Neural cell (in vitro differentiated cells): Measurements from ENCODE around the gene METTL26. TPM values are rescaled to one million over a fixed set of nuclear protein-coding genes. Genes with fewer than 3 reads are reported as not detected.

ENCODE experiments used
- H2AFZ ChIP-seq: fragments of 200-600, 300-800 bp; sonication (generic), shearing (Covaris generic); 2 replicates; pipeline ENCODE4 v1.6.0; 2014; ENCODE audit warnings: low read depth, mild to moderate bottlenecking, antibody characterized with exemption, low read length, moderate library complexity
- H3F3A ChIP-seq: fragments of 200-600 bp; shearing (Covaris generic); 2 replicates; pipeline ENCODE4 v1.6.1; 2016; ENCODE audit warnings: mild to moderate bottlenecking, moderate library complexity, mixed read lengths, antibody characterized with exemption, low read length; ENCODE audit not compliant: insufficient read depth, poor library complexity, severe bottlenecking
- H3K27ac ChIP-seq: fragments of 200-600, 300-800 bp; sonication (generic), shearing (Covaris generic); 2 replicates; pipeline ENCODE4 v1.5.1; 2014; ENCODE audit warnings: mild to moderate bottlenecking, low read length, moderate library complexity
- H3K27me3 ChIP-seq: fragments of 300-800, 200-600 bp; sonication (generic), shearing (Covaris generic); 2 replicates; pipeline ENCODE4 v1.6.0; 2014; ENCODE audit warnings: mild to moderate bottlenecking, low read depth, low read length, moderate library complexity; ENCODE audit not compliant: insufficient read depth
- H3K36me3 ChIP-seq: fragments of 300-800, 200-600 bp; sonication (generic), shearing (Covaris generic); 2 replicates; pipeline ENCODE4 v1.5.1; 2014; ENCODE audit warnings: mild to moderate bottlenecking, antibody characterized with exemption, low read length, moderate library complexity; ENCODE audit not compliant: insufficient read depth
- H3K4me2 ChIP-seq: fragments of 300-800, 200-600 bp; sonication (generic), shearing (Covaris generic); 2 replicates; pipeline ENCODE4 v1.6.0; 2014; ENCODE audit warnings: mild to moderate bottlenecking, low read length
- H3K4me3 ChIP-seq: fragments of 300-800, 200-600 bp; sonication (generic), shearing (Covaris generic); 2 replicates; pipeline ENCODE4 v1.5.1; 2014; ENCODE audit warnings: mild to moderate bottlenecking, low read length, moderate library complexity
- H3K79me2 ChIP-seq: fragments of 200-600 bp; shearing (Covaris generic); replicated peaks from 2 replicates; pipeline ENCODE4 v1.6.0; 2014; ENCODE audit warnings: mild to moderate bottlenecking, low read length, moderate library complexity; ENCODE audit not compliant: insufficient read depth
- H3K9ac ChIP-seq: fragments of 300-800, 200-600 bp; sonication (generic), shearing (Covaris generic); 2 replicates; pipeline ENCODE4 v1.6.1; 2016; ENCODE audit warnings: mild to moderate bottlenecking, low read length, mixed read lengths
- H3K9me2 ChIP-seq: fragments of 200-600 bp; shearing (Covaris generic); 2 replicates; pipeline ENCODE4 v1.6.1; 2016; ENCODE audit warnings: mild to moderate bottlenecking, low read length, mixed read lengths; ENCODE audit not compliant: insufficient read depth
- H3K9me3 ChIP-seq: fragments of 200-600, 300-800 bp; sonication (generic), shearing (Covaris generic); 2 replicates; pipeline ENCODE4 v1.6.1; 2016; ENCODE audit warnings: mild to moderate bottlenecking, mixed run types, low read length, moderate library complexity, mixed read lengths
- H4K20me1 ChIP-seq: fragments of 200-600 bp; shearing (Covaris generic); 2 replicates; pipeline ENCODE4 v1.6.1; 2016; ENCODE audit warnings: mild to moderate bottlenecking, mixed run types; ENCODE audit not compliant: insufficient read depth
- CTCF ChIP-seq: fragments of 450-650 bp; IDR thresholded peaks from 2 replicates; pipeline ENCODE4 v1.5.1; 2014; ENCODE audit warnings: antibody characterized with exemption, mild to moderate bottlenecking, moderate library complexity; ENCODE audit not compliant: poor library complexity, severe bottlenecking
- EP300 ChIP-seq: fragments of 450-650 bp; conservative IDR thresholded peaks from 2 replicates; pipeline ENCODE4 v1.6.1; 2014; ENCODE audit warnings: antibody characterized with exemption, mild to moderate bottlenecking, moderate library complexity; ENCODE audit not compliant: poor library complexity, severe bottlenecking
- EZH2 ChIP-seq: fragments of 200-600, 300-800 bp; shearing (Covaris generic), sonication (generic); IDR thresholded peaks from 2 replicates; pipeline ENCODE4 v1.6.1; 2014; ENCODE audit warnings: antibody characterized with exemption, low read length, borderline replicate concordance, mild to moderate bottlenecking; ENCODE audit not compliant: insufficient read depth, poor library complexity, severe bottlenecking
- MXI1 ChIP-seq: fragments of 450-650 bp; conservative IDR thresholded peaks from 2 replicates; pipeline ENCODE4 v1.6.1; 2014; ENCODE audit warnings: antibody characterized with exemption, mild to moderate bottlenecking; ENCODE audit not compliant: poor library complexity, severe bottlenecking
- POLR2AphosphoS5 ChIP-seq: IDR thresholded peaks from 2 replicates; pipeline ENCODE4 v1.6.1; 2012
- RAD21 ChIP-seq: fragments of 450-650 bp; conservative IDR thresholded peaks from 2 replicates; pipeline ENCODE4 v1.6.1; 2014; ENCODE audit warnings: antibody characterized with exemption, mild to moderate bottlenecking, moderate library complexity
- REST ChIP-seq: IDR thresholded peaks from 2 replicates; pipeline ENCODE4 v1.6.1; 2012; ENCODE audit warnings: borderline replicate concordance
- SMC3 ChIP-seq: fragments of 450-650 bp; conservative IDR thresholded peaks from 2 replicates; pipeline ENCODE4 v1.6.1; 2014; ENCODE audit warnings: antibody characterized with exemption, mild to moderate bottlenecking, moderate library complexity; ENCODE audit not compliant: poor library complexity
- TAF1 ChIP-seq: IDR thresholded peaks from 2 replicates; pipeline ENCODE4 v1.6.1; 2012; ENCODE audit warnings: low read depth
- polyA plus RNA-seq: library from polyadenylated mRNA; depleted of rRNA; stranded (reverse); fragments of >200 nt; gene quantifications from 2 replicates; pipeline ENCODE4 v1.2.3, GENCODE V29; 2014

The METTL26 gene
- polyA plus RNA-seq, 1 donor from 2014 or later: 127 TPM

- no peaks in the 10 kb centered on the region for H3K9me2 ChIP-seq
- H3K36me3 ChIP-seq: no peaks in the 10 kb centered on the region
- H3K27ac ChIP-seq: no peak overlapping the region
- H4K20me1 ChIP-seq: peaks cover 6% of the 10 kb centered on the region
- H3K9me3 ChIP-seq: no peaks in the 10 kb centered on the region
- TF ChIP-seq SMC3 (no peak), EP300 (no peak), POLR2AphosphoS5 (no peak), MXI1 (no peak), CTCF (no peak), REST (no peak), TAF1 (no peak), RAD21 (no peak), EZH2 (no peak)
- peaks cover 7% of the 10 kb centered on the region for H3K79me2 ChIP-seq
- H3K4me3 ChIP-seq: no peak overlapping the region
- no peak overlapping the region for H3K9ac ChIP-seq
- no peak overlapping the region for H3K4me2 ChIP-seq
- H2AFZ ChIP-seq: no peak overlapping the region
- H3F3A ChIP-seq: no peaks in the 10 kb centered on the region
- H3K27me3 ChIP-seq: peaks cover 3% of the 10 kb centered on the region
Measured at GRCh38 chr16:676565-676902, 40.4 kb upstream of the METTL26 start.

GRCh38 chr16:675884-676564 is 39.9 kb upstream of the METTL26 start:
- Histone ChIP-seq H3K4me2 (no peak overlapping the region), H3K36me3 (no peaks in the 10 kb centered on the region), H3K79me2 (peaks cover 2% of the 10 kb centered on the region), H3K27me3 (peaks cover 3% of the 10 kb centered on the region), H3K9me3 (no peaks in the 10 kb centered on the region), H3K9ac (no peak overlapping the region), H3K9me2 (no peaks in the 10 kb centered on the region), H3K27ac (no peak overlapping the region), H4K20me1 (peaks cover 1% of the 10 kb centered on the region), H3K4me3 (no peak overlapping the region), H2AFZ (no peak overlapping the region), H3F3A (no peaks in the 10 kb centered on the region)
- TF ChIP-seq RAD21 (no peak), EZH2 (no peak), SMC3 (no peak), POLR2AphosphoS5 (no peak), EP300 (no peak), TAF1 (no peak), REST (no peak), MXI1 (no peak), CTCF (no peak)
